ENCODE results near the gene SF3B5.

- TF ChIP-seq POLR2A (IDR thresholded peaks at IDR 0.05; ENCODE audit: low read depth, low read length) (no peak), POLR2AphosphoS5 (IDR thresholded peaks at IDR 0.05; ENCODE audit: low read depth, low read length) (no peak), TAF1 (IDR thresholded peaks at IDR 0.05; ENCODE audit: borderline replicate concordance, low read depth, low read length) (no peak)
These were observed 1.7 kb downstream of the SF3B5 start for GRCh38 chr6:144093658-144094057.

Measured in GM12892 (cell line).